HG02798 (cell line): Measurements from ENCODE around the gene CARMIL3.
"Not testable (repeated sequence)": the region's sequence is repeated elsewhere in the genome, so short reads cannot be mapped to it uniquely, and the experiment has no call there.

Experiments used
- ATAC-seq: cut with Tn5 transposase; IDR thresholded peaks from one replicate; pipeline ENCODE4 v1.9.1; 2021; ENCODE audit warnings: mild to moderate bottlenecking; ENCODE audit not compliant: unreplicated experiment, poor library complexity

The CARMIL3 gene

GRCh38 chr14:24036963-24037657, 14.7 kb upstream of the CARMIL3 start:
- ATAC-seq = not testable (repeated sequence)

DNA sequence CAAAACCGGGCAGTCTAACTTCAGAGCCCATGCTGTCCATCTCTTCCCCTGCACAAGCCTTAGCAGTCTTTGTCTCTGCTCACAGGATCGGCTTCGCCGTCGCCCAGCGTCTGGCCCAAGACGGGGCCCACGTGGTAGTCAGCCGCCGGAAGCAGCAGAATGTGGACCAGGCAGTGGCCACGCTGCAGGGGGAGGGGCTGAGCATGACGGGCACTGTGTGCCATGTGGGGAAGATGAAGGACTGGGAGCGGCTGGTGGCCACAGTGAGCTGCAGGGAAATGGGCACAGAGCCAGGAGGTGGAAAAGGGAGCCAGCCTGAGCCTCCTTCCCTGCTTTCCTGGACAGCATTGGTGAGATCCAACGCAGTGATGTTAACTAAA, 14.2 kb upstream of the CARMIL3 start:
- no peak for ATAC-seq

DNA sequence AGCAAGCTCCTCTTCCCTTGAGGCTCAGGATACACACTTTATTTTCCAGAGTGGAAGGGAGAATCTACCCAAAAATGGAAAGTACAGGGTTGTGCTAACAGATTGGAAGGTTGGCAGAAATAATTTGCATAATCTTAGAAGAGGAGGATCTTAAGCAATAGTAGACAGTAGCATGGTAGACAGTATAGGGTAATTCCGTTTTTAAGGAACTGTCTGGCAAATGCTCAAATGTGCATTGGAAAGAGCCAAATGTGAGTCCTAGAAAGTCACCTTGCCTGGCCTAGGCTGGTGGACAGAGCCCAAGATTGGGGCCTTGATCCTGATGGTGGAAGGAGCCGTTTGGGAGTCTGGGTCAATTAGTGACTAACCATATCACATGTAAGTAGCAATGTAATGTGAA, 13.1 kb upstream of the CARMIL3 start:
- ATAC-seq = no peak

DNA sequence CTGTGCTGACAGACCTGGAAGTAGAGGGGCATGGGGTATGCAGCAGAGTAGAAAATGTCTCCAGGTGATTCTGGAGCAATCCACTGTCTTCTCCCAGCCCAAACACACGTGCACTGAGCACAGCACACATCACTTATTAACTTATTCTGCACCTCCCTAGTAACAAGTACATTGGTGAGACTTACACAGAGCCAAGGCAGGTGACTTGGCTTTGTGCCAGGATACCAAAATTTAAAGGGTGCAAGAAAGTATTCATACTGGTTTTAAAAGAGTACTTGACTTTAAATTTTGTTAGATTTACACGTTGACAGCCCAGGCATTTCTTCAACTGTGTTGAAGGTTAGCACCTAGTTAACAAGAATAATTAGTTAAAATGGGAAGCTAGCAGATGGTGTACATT, 11.1 kb upstream of the CARMIL3 start:
- no peak for ATAC-seq

DNA sequence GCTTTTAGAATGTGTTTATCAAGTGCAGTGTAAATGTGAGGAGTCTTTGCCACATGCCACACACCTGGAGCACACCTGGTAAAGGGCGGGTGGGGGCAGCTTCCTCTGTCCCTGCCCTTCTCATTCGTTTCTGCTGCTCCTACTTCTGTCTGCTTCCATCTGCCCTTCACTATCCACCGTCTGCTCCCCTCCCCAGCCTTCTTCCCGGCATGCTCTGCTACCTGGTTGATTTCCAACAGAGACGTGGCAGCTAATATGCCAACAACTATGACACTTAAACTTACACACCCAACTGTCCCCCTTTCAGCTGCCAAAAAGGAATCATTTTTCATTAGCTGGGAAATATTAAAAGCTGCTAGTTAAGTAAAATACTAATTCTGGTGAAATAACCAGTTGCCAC, 9.1 kb upstream of the CARMIL3 start:
- no peak for ATAC-seq

- not testable (repeated sequence) for ATAC-seq
These were observed 2.8 kb upstream of the CARMIL3 start for GRCh38 chr14:24049002-24049401.

- not testable (repeated sequence) for ATAC-seq
These were observed 1.1 kb upstream of the CARMIL3 start for GRCh38 chr14:24050753-24051152.

DNA sequence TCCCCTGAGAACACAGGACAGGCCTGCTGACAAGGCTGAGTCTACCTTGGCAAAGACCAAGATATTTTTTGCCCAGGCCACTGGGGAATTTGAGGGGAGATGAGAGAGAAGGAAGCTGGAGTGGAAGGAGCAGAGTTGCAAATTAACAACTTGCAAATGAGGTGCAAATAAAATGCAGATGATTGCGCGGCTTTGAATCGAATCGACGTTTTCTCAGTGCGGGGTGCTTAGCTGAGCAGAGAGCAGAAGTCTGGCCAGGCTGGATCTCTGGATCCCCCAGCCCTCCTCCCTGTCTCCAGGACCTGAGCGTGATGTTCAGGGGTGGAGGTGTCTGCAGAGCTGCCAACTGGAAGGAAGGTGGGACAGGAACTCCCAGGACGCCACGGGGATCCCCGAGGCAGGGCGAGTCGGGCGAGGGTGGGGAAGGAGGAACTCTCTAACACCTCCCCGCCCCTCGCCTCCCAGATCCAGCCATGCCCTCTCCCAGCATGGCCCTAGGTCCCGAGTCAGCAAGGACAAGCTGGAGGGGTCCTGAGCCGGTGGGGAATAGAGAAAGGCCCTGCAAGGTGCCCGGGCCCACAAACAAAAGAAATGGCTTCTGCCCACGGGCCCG, 527 bp upstream of the CARMIL3 start:
- peak; percentile 22 for ATAC-seq

- ATAC-seq = no peak
These were observed 1.1 kb downstream of the CARMIL3 start for GRCh38 chr14:24052656-24053547.

- ATAC-seq = no peak
These were observed 1.9 kb downstream of the CARMIL3 start for GRCh38 chr14:24053548-24054323.

GRCh38 chr14:24054324-24054641, 2.5 kb downstream of the CARMIL3 start:
- ATAC-seq = no peak

DNA sequence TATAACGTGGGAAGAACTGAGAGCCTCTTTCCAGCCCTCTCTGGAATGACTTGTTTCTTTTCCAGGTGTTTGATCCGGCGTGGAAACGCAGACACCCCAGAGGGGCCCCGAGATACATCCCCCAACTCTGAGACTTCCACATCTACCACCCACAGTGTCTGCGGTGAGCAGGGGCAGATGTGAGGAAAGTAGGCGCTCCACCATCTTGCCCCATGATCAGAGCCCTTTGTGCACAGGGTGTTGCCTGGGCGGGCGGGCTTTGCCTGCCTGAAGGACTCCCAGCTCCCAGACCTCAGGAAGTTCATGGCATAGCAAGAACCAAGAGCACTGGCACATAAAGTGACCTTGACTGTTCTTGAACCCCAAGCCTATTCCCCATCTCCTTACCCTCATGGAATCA, 2.8 kb downstream of the CARMIL3 start:
- ATAC-seq = no peak

- ATAC-seq = no peak
These were observed 4.4 kb downstream of the CARMIL3 start for GRCh38 chr14:24055971-24056799.

DNA sequence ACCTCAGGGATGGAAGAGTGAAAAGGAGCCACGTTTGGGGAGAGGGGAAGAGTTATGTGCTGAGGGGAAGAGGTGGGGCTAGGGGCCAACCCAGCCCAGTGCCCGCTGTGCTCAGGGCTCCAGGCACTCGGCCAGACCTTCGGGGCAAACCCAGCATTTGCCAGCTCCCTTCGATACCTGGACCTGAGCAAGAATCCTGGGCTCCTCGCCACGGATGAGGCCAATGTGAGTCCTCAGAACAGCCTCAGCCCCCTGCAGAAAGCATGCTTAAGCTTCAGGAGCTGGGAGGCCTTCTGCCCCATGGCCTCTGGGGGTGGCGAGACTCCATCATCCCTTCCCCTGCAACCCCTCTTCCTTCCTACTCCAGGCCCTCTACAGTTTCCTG, 5.0 kb downstream of the CARMIL3 start:
- no peak for ATAC-seq

DNA sequence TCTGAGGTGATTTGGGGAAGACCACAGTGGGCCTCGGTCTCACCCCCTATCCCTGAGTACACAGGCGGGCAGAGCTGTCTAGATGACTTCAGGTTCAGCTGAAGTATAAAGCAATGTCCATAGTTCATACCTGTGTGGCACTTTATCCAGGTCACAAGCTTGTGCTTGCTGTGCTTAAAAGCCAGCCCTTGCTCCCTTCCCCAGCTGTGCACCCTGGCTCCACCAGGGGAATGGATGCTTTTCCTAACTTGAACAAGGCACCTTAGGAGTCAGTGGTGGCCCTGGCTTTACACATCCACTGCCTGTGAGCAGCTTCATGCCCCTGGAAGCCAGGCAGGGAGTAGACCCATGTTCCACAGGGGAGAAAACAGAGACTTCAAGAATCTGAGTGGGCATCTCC, 5.5 kb downstream of the CARMIL3 start:
- no peak for ATAC-seq

- no peak for ATAC-seq
These were observed 6.1 kb downstream of the CARMIL3 start for GRCh38 chr14:24057867-24058259.

DNA sequence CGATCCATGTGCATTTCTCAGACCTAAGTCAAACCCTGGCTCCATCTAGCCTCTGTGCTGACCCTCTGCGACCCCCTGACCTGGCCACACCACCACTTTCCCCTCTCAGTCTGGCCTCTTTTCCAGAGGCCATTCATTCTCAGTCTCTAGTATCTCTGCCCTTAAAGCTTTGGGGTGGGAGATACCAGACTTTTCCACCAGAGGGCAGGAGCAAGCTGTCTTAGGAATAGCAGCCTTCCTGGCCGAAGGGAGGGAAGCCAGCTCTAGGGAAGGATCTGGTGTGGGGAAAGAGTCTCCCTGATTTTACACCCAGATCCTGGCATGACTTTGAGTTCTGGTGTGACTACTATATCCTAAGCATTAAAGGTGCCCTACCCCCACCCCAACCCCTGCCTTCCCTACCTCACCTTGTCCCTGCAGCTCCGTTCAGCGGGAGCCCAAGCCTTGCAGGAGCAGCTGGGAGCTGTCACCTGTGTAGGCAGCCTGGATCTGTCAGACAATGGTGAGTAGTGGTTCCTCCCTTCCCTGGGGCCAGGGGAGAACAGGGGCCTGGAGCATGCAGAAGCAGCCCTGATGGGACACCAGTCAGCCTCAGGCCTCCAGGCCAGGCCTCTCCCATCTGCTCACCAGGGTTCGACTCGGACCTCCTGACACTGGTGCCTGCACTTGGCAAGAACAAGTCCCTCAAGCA, 6.6 kb downstream of the CARMIL3 start:
- no peak for ATAC-seq

- ATAC-seq = no peak
These were observed 7.2 kb downstream of the CARMIL3 start for GRCh38 chr14:24058951-24059475.

DNA sequence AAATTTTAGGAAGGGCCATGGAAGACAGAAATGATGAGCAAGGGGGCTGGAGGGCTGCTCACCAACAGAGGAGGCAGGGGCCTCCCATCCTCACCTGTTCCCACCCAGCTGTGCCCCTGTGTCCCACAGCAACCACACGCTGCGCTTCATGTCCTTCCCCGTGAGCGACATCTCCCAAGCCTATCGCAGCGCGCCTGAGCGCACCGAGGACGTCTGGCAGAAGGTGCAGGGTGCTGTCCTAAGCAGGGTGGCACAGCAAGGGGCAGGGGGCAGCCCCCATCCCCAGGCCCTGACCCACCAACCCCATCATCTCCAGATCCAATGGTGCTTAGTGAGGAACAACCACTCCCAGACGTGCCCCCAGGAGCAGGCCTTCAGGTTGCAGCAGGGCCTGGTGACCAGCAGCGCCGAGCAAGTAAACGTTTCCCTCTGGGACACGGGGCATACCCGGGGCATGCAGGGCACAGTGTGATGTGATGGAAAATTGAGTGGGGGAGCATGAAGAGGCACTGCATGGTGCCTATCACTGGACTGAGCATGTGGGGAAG, 8.1 kb downstream of the CARMIL3 start:
- no peak for ATAC-seq
